Measurements from ENCODE around the gene CELF6. TPM values are rescaled to one million over a fixed set of nuclear protein-coding genes. Genes with fewer than 3 reads are reported as not detected.

The CELF6 gene
- total and polyA plus RNA-seq, 4 donors: 0.10 to 0.92 (median 0.44) TPM

DNA sequence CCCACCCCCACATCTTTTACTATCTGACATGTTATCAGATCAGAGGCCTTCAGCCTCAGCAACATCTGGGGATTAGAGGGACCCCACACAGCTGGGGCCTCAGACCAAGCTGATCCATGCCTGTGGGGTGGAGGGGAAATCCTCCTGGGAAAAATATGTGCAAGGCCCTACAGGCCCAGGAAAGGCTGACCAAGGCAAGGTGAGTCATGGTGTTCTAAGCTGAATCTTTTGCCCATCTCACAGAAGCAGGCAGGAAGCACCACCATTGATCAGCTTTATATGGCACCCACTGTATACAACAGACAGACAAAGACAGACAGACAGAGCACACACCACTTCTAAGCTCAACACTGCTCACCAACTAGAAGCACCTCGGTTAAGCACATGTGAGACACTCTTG is 35.2 kb downstream of the CELF6 start:
- no peaks in the 10 kb centered on the region for H3K36me3 ChIP-seq (ENCODE audit: control insufficient read depth in 4 of 4, insufficient read depth in 3 of 4, low read depth in 1 of 4, low read length in 3 of 4)
- H3K4me3 ChIP-seq (ENCODE audit: low read depth in 1 of 3, low read length in 3 of 3): no peak overlapping the region
- 90% methylated on average over 1 of the region's 1 CpG for WGBS
- TF ChIP-seq FOXA1 (IDR thresholded peaks at IDR 0.05) (no peak), RAD21 (IDR thresholded peaks at IDR 0.05) (no peak), EGR1 (IDR thresholded peaks at IDR 0.05; ENCODE audit: low read depth in 2 of 2) (no peak), RXRA (IDR thresholded peaks at IDR 0.05) (no peak), GABPA (IDR thresholded peaks at IDR 0.05 in 1 of 2, conservative IDR thresholded peaks at IDR 0.05 in 1 of 2) (no peak), YY1 (IDR thresholded peaks at IDR 0.05) (no peak), HNF4G (IDR thresholded peaks at IDR 0.05) (no peak), TAF1 (conservative IDR thresholded peaks at IDR 0.05) (no peak), SP1 (IDR thresholded peaks at IDR 0.05) (no peak), HNF4A (conservative IDR thresholded peaks at IDR 0.05) (no peak)
- H3K27ac ChIP-seq (ENCODE audit: low read depth in 1 of 2, low read length in 2 of 2): no peak overlapping the region
- peaks cover 0 to 12% (median 4%) of the 10 kb centered on the region in 4 donors for H3K4me1 ChIP-seq (ENCODE audit: control insufficient read depth in 4 of 4, insufficient read depth in 4 of 4, low read length in 3 of 4)
- no peaks in the 10 kb centered on the region for H3K27me3 ChIP-seq (ENCODE audit: control insufficient read depth in 4 of 4, insufficient read depth in 4 of 4, low read length in 3 of 4)
- no peak for DNase-seq (ENCODE audit: low spot score)
- H3K9ac ChIP-seq (ENCODE audit: low read depth in 1 of 2, low read length in 2 of 2): no peak overlapping the region
- no peaks in the 10 kb centered on the region for H3K9me3 ChIP-seq (ENCODE audit: control insufficient read depth in 4 of 4, low read length in 3 of 4)

DNA sequence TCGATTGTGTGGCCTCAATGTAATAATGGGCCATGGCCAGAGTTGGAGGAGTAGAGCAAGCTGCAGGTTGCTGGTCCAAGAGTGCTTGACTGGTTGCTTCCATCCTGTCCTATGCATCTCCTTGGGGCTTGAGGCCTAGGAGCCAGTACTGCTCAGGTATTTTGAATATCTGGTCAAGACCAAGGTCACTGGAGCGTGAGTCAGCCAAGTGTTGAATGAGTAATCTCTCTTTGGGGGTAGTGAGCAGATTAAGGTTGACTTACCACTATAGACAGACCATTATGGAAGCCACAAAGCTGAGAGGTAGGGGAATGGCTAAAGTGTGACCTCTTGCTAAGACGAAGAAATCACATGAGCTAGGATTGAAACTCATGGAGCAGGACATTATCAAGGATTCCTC is 38.2 kb downstream of the CELF6 start:
- no peak overlapping the region for H3K9ac ChIP-seq (ENCODE audit: low read depth in 1 of 2, low read length in 2 of 2)
- no peaks in the 10 kb centered on the region for H3K36me3 ChIP-seq (ENCODE audit: control insufficient read depth in 4 of 4, insufficient read depth in 3 of 4, low read depth in 1 of 4, low read length in 3 of 4)
- no peak overlapping the region for H3K27ac ChIP-seq (ENCODE audit: low read depth in 1 of 2, low read length in 2 of 2)
- no peaks in the 10 kb centered on the region for H3K27me3 ChIP-seq (ENCODE audit: control insufficient read depth in 4 of 4, insufficient read depth in 4 of 4, low read length in 3 of 4)
- 95% methylated on average over 3 of the region's 3 CpGs for WGBS
- DNase-seq (ENCODE audit: low spot score): no peak
- no peaks in the 10 kb centered on the region for H3K9me3 ChIP-seq (ENCODE audit: control insufficient read depth in 4 of 4, low read length in 3 of 4)
- H3K4me1 ChIP-seq (ENCODE audit: control insufficient read depth in 4 of 4, insufficient read depth in 4 of 4, low read length in 3 of 4): peaks cover 0 to 9% (median 4%) of the 10 kb centered on the region in 4 donors
- H3K4me3 ChIP-seq (ENCODE audit: low read depth in 1 of 3, low read length in 3 of 3): no peak overlapping the region
- TF ChIP-seq HNF4G (IDR thresholded peaks at IDR 0.05): no peak
- TF ChIP-seq HNF4A (conservative IDR thresholded peaks at IDR 0.05): no peak
- TF ChIP-seq FOXA1 (IDR thresholded peaks at IDR 0.05): no peak
- no peak for TF ChIP-seq EGR1 (IDR thresholded peaks at IDR 0.05; ENCODE audit: low read depth in 2 of 2)
- TF ChIP-seq, protein P1, sequence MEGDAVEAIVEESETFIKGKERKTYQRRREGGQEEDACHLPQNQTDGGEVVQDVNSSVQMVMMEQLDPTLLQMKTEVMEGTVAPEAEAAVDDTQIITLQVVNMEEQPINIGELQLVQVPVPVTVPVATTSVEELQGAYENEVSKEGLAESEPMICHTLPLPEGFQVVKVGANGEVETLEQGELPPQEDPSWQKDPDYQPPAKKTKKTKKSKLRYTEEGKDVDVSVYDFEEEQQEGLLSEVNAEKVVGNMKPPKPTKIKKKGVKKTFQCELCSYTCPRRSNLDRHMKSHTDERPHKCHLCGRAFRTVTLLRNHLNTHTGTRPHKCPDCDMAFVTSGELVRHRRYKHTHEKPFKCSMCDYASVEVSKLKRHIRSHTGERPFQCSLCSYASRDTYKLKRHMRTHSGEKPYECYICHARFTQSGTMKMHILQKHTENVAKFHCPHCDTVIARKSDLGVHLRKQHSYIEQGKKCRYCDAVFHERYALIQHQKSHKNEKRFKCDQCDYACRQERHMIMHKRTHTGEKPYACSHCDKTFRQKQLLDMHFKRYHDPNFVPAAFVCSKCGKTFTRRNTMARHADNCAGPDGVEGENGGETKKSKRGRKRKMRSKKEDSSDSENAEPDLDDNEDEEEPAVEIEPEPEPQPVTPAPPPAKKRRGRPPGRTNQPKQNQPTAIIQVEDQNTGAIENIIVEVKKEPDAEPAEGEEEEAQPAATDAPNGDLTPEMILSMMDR (IDR thresholded peaks at IDR 0.05; ENCODE audit: low read depth, low read length, missing input control): no peak
- TF ChIP-seq FOXA2 (IDR thresholded peaks at IDR 0.05): no peak
- TF ChIP-seq, protein P2, sequence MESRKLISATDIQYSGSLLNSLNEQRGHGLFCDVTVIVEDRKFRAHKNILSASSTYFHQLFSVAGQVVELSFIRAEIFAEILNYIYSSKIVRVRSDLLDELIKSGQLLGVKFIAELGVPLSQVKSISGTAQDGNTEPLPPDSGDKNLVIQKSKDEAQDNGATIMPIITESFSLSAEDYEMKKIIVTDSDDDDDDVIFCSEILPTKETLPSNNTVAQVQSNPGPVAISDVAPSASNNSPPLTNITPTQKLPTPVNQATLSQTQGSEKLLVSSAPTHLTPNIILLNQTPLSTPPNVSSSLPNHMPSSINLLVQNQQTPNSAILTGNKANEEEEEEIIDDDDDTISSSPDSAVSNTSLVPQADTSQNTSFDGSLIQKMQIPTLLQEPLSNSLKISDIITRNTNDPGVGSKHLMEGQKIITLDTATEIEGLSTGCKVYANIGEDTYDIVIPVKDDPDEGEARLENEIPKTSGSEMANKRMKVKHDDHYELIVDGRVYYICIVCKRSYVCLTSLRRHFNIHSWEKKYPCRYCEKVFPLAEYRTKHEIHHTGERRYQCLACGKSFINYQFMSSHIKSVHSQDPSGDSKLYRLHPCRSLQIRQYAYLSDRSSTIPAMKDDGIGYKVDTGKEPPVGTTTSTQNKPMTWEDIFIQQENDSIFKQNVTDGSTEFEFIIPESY (IDR thresholded peaks at IDR 0.05): no peak

DNA sequence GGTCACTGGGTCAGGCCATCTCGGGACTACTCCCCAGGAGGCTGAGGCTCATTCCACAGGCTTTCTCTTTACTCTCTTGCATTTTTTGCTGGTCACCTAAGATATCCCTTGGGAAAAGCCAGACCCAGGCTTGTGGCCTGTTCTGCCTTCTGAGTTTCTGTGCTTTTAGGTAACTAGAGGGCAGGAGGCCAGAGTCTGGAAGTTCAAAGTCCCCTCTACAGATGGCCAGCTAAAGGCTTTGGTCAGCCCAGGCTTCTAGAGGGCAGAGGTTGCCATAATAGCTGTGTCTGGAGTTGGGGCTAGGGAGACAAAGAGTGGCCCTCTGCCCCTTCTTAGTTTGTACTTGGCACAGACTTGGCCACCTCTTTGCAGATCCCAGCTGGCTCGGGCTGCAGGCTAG is 39.2 kb downstream of the CELF6 start:
- H3K27me3 ChIP-seq (ENCODE audit: control insufficient read depth in 4 of 4, insufficient read depth in 4 of 4, low read length in 3 of 4): no peaks in the 10 kb centered on the region
- no peak overlapping the region for H3K27ac ChIP-seq (ENCODE audit: low read depth in 1 of 2, low read length in 2 of 2)
- H3K4me3 ChIP-seq (ENCODE audit: low read depth in 1 of 3, low read length in 3 of 3): no peak overlapping the region
- no peak overlapping the region for H3K9ac ChIP-seq (ENCODE audit: low read depth in 1 of 2, low read length in 2 of 2)
- H3K4me1 ChIP-seq (ENCODE audit: control insufficient read depth in 4 of 4, insufficient read depth in 4 of 4, low read length in 3 of 4): peaks cover 0 to 9% (median 4%) of the 10 kb centered on the region in 4 donors
- no peak for DNase-seq (ENCODE audit: low spot score)
- no peaks in the 10 kb centered on the region for H3K36me3 ChIP-seq (ENCODE audit: control insufficient read depth in 4 of 4, insufficient read depth in 3 of 4, low read depth in 1 of 4, low read length in 3 of 4)
- H3K9me3 ChIP-seq (ENCODE audit: control insufficient read depth in 4 of 4, low read length in 3 of 4): no peaks in the 10 kb centered on the region
- WGBS: 71% methylated on average over 2 of the region's 2 CpGs
- TF ChIP-seq, protein P3, sequence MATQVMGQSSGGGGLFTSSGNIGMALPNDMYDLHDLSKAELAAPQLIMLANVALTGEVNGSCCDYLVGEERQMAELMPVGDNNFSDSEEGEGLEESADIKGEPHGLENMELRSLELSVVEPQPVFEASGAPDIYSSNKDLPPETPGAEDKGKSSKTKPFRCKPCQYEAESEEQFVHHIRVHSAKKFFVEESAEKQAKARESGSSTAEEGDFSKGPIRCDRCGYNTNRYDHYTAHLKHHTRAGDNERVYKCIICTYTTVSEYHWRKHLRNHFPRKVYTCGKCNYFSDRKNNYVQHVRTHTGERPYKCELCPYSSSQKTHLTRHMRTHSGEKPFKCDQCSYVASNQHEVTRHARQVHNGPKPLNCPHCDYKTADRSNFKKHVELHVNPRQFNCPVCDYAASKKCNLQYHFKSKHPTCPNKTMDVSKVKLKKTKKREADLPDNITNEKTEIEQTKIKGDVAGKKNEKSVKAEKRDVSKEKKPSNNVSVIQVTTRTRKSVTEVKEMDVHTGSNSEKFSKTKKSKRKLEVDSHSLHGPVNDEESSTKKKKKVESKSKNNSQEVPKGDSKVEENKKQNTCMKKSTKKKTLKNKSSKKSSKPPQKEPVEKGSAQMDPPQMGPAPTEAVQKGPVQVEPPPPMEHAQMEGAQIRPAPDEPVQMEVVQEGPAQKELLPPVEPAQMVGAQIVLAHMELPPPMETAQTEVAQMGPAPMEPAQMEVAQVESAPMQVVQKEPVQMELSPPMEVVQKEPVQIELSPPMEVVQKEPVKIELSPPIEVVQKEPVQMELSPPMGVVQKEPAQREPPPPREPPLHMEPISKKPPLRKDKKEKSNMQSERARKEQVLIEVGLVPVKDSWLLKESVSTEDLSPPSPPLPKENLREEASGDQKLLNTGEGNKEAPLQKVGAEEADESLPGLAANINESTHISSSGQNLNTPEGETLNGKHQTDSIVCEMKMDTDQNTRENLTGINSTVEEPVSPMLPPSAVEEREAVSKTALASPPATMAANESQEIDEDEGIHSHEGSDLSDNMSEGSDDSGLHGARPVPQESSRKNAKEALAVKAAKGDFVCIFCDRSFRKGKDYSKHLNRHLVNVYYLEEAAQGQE (IDR thresholded peaks at IDR 0.05): no peak
- peak; percentile 84 to 94 for TF ChIP-seq HNF4A (conservative IDR thresholded peaks at IDR 0.05)
- TF ChIP-seq JUND (IDR thresholded peaks at IDR 0.05): no peak
- no peak for TF ChIP-seq RAD21 (IDR thresholded peaks at IDR 0.05)
- TF ChIP-seq, protein P4, sequence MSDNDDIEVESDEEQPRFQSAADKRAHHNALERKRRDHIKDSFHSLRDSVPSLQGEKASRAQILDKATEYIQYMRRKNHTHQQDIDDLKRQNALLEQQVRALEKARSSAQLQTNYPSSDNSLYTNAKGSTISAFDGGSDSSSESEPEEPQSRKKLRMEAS (IDR thresholded peaks at IDR 0.05): no peak
- peak; percentile 33 for TF ChIP-seq NR2F2 (IDR thresholded peaks at IDR 0.05)
- TF ChIP-seq EGR1 (IDR thresholded peaks at IDR 0.05; ENCODE audit: low read depth in 2 of 2): no peak
- TF ChIP-seq GABPA (IDR thresholded peaks at IDR 0.05 in 1 of 2, conservative IDR thresholded peaks at IDR 0.05 in 1 of 2): no peak
- TF ChIP-seq, protein P5, sequence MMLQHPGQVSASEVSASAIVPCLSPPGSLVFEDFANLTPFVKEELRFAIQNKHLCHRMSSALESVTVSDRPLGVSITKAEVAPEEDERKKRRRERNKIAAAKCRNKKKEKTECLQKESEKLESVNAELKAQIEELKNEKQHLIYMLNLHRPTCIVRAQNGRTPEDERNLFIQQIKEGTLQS (IDR thresholded peaks at IDR 0.05): no peak
- no peak for TF ChIP-seq FOXA1 (IDR thresholded peaks at IDR 0.05)
- TF ChIP-seq TAF1 (conservative IDR thresholded peaks at IDR 0.05): no peak
- TF ChIP-seq SP1 (IDR thresholded peaks at IDR 0.05): no peak
- no peak for TF ChIP-seq YY1 (IDR thresholded peaks at IDR 0.05)
- peak; percentile 59 to 72 for TF ChIP-seq RXRA (IDR thresholded peaks at IDR 0.05)
